ENCODE results near the gene DTNA. TPM values are rescaled to one million over a fixed set of nuclear protein-coding genes. Genes with fewer than 3 reads are reported as not detected.

Gene DTNA
- total RNA-seq, 4 donors from 2014 or later: 6.7 to 30.5 (median 9.5) TPM

GRCh38 chr18:34749721-34750120, 39.6 kb downstream of the DTNA start:
- Histone ChIP-seq H3K27me3 (no peaks in the 10 kb centered on the region), H3K36me3 (no peaks in the 10 kb centered on the region), H3K4me1 (no peaks in the 10 kb centered on the region), H3K4me3 (no peak overlapping the region), H3K9me3 (no peaks in the 10 kb centered on the region), H3K27ac (peak overlapping the region in 1 of 4 donors; percentile 24)
- DNase-seq: no peak
- no peak for TF ChIP-seq POLR2A (IDR thresholded peaks at IDR 0.05)
- TF ChIP-seq, protein P1, sequence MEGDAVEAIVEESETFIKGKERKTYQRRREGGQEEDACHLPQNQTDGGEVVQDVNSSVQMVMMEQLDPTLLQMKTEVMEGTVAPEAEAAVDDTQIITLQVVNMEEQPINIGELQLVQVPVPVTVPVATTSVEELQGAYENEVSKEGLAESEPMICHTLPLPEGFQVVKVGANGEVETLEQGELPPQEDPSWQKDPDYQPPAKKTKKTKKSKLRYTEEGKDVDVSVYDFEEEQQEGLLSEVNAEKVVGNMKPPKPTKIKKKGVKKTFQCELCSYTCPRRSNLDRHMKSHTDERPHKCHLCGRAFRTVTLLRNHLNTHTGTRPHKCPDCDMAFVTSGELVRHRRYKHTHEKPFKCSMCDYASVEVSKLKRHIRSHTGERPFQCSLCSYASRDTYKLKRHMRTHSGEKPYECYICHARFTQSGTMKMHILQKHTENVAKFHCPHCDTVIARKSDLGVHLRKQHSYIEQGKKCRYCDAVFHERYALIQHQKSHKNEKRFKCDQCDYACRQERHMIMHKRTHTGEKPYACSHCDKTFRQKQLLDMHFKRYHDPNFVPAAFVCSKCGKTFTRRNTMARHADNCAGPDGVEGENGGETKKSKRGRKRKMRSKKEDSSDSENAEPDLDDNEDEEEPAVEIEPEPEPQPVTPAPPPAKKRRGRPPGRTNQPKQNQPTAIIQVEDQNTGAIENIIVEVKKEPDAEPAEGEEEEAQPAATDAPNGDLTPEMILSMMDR (IDR thresholded peaks at IDR 0.05): no peak

GRCh38 chr18:34752056-34752455, 42.0 kb downstream of the DTNA start:
- TF ChIP-seq, protein P1 (IDR thresholded peaks at IDR 0.05): no peak
- Histone ChIP-seq H3K9me3 (peaks cover 0 to 2% (median 0%) of the 10 kb centered on the region in 4 donors), H3K4me1 (no peaks in the 10 kb centered on the region), H3K27ac (no peak overlapping the region), H3K27me3 (no peaks in the 10 kb centered on the region), H3K4me3 (no peak overlapping the region), H3K36me3 (no peaks in the 10 kb centered on the region)
- DNase-seq: no peak

GRCh38 chr18:34754300-34754699, 44.2 kb downstream of the DTNA start:
- Histone ChIP-seq H3K4me1 (no peaks in the 10 kb centered on the region), H3K9me3 (peaks cover 0 to 6% (median 0%) of the 10 kb centered on the region in 4 donors), H3K4me3 (no peak overlapping the region), H3K27ac (no peak overlapping the region), H3K27me3 (no peaks in the 10 kb centered on the region), H3K36me3 (no peaks in the 10 kb centered on the region)
- DNase-seq: no peak
- TF ChIP-seq POLR2A (IDR thresholded peaks at IDR 0.05): no peak
- TF ChIP-seq, protein P1 (IDR thresholded peaks at IDR 0.05): no peak

DNA sequence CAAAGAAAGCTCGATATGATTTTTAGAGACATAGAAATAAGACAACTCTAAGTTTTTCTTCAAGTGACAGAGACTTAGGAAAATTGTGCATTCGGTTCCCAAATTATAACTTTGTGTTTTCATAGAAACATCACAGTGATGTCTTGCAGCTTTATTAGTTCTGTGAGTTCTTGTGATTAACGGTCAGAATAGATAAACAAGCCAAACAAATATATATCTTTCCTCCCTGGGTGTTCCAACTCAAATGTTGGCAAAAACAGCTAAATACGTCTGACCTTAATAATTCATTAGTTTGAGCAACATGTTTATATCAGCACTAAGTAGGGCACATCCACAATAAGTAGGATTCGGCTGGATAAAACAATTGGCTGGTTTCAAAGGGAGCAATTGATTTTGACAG, 47.6 kb downstream of the DTNA start:
- peaks cover 0 to 6% (median 0%) of the 10 kb centered on the region in 4 donors for H3K9me3 ChIP-seq
- no peak overlapping the region for H3K27ac ChIP-seq
- no peaks in the 10 kb centered on the region for H3K4me1 ChIP-seq
- no peak for TF ChIP-seq POLR2A (IDR thresholded peaks at IDR 0.05)
- TF ChIP-seq, protein P1 (IDR thresholded peaks at IDR 0.05): no peak
- no peak overlapping the region for H3K4me3 ChIP-seq
- H3K27me3 ChIP-seq: no peaks in the 10 kb centered on the region
- no peak for DNase-seq
- no peaks in the 10 kb centered on the region for H3K36me3 ChIP-seq

DNA sequence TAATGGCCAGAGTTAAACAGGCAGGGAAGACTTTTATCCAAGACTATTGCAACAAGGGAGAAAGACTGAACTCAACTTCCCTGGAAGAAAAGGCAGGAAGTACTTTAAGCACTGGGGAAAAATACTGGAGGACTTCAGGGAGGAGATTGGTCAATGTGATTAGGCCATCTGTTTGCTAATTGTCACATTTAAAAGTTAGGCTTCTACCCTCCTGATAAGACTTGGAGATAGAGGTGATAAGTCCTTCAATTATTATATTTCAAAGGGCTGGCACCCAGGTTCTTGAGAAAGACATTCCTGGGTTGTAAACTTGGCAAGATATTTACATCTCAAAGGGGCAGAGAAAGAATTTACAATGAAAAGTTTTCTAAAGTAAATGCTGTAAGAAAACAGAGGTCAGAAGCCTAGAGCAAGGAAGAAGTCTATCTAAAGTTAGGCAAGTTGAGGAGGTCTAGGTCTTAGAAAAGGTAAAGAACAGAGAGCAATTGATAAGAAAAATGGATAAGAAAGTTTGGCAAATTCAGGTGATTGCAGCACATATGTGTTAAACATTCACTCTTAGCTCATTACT, 48.4 kb downstream of the DTNA start:
- Histone ChIP-seq H3K27ac (no peak overlapping the region), H3K27me3 (no peaks in the 10 kb centered on the region), H3K4me3 (no peak overlapping the region), H3K9me3 (peaks cover 0 to 6% (median 0%) of the 10 kb centered on the region in 4 donors), H3K36me3 (no peaks in the 10 kb centered on the region), H3K4me1 (no peaks in the 10 kb centered on the region)
- no peak for TF ChIP-seq POLR2A (IDR thresholded peaks at IDR 0.05)
- TF ChIP-seq, protein P1 (IDR thresholded peaks at IDR 0.05): no peak
- no peak for DNase-seq

DNA sequence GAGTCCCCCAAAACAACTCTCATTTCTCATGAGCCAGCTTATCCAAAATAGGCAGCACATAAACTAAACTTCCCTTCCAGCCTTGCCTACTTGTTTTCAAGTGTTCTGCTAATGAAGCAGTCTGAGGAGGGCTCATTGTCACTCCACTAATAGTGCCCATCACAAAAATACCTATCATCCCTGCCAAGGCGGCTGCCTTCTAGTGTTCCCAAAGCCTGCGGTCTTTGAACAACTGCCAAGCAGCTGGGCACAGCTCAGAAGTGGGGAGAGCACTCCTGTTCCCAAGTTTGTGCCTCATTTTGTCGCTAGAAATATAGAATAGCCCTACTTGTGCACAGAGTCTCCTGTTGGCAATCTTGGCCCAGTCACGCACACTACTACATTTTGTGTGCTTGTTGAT, 50.3 kb downstream of the DTNA start:
- DNase-seq: no peak
- Histone ChIP-seq H3K4me3 (no peak overlapping the region), H3K27ac (no peak overlapping the region), H3K4me1 (no peaks in the 10 kb centered on the region), H3K9me3 (peaks cover 0 to 6% (median 0%) of the 10 kb centered on the region in 4 donors), H3K27me3 (no peaks in the 10 kb centered on the region), H3K36me3 (no peaks in the 10 kb centered on the region)
- no peak for TF ChIP-seq POLR2A (IDR thresholded peaks at IDR 0.05)
- TF ChIP-seq, protein P1 (IDR thresholded peaks at IDR 0.05): no peak

Data from Peyer's patch (tissue), 4 donors.